ENCODE measurements around the gene NOXA1.

The NOXA1 gene

DNA sequence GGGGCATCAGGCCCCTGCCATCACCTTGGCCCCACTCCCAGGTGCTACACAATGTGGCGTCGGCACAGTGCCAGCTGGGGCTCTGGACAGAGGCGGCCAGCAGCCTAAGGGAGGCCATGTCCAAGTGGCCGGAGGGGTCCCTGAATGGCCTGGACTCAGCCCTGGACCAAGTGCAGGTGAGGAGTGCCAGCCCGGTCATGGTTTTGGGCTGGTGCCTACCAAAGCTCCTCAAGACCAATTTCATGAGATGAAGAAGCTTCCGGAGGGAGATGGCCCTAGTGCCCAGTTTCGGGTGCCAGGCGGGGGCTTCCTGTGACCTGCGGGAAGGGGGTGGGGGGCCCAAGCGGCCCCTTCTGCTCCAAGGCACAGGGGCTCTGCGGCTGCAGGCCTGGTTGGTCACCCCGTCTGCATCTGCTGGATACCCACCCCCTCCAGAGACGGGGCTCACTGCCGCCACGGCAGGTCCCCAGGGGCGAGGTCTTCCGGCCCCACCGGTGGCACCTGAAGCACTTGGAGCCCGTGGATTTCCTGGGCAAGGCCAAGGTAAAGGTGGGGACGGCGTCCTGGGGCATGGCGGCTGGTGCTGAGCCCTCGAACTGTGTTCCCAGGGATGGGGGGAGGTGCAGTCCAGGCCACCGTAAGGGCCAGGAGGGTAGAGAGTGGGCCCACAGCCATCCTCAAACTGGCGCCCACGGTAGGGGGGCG lies 5.8 kb downstream of the NOXA1 start:
- DNase-seq = no peak

DNA sequence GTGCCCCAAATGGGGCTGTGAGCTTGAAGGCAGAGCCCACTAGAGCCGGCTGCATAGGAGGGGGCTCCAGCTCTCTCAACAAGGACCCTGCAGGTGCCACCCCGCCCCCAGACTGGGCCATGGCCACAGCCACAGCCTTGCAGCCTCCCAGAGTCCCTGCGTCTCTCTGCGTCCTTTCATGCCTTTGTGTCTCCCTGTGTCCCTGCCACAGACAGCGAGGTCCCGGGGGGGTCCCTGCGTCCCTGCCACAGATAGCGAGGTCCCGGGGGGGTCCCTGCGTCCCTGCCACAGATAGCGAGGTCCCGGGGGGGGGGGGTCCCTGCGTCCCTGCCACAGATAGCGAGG lies 6.3 kb downstream of the NOXA1 start:
- no peak for DNase-seq

DNA sequence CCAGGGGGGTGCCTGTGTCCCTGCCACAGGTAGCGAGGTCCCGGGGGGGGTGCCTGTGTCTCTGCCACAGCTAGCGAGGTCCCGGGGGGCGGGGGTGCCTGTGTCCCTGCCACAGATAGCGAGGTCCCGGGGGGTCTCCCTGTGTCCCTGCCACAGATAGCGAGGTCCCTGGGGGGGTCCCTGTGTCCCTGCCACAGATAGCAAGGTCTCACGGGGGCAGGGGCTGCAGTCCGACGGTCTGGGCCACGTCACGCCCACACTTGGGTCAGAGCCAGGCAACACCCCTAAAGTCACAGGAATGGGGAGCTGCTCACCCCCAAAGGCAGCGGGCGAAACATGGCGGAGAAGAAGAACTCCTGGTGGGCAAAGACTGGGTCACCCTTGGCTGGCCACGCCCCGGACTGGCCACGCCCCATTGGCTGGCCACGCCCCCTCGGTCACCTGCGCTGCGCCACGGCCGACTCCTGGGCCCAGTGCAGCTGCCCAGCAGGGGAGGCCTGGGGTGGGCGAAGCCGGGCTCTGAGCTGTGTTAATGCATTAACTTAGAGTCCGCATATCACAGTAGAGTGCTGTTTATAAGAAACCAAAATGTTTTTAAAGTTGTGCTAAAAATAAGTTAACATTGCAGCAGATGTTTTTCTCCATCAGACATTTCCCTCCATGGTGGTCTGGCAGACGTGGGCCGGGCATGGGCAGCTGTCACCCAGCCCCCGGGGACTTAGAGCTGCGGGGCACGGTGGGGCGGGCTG lies 7.0 kb downstream of the NOXA1 start:
- DNase-seq = no peak

DNA sequence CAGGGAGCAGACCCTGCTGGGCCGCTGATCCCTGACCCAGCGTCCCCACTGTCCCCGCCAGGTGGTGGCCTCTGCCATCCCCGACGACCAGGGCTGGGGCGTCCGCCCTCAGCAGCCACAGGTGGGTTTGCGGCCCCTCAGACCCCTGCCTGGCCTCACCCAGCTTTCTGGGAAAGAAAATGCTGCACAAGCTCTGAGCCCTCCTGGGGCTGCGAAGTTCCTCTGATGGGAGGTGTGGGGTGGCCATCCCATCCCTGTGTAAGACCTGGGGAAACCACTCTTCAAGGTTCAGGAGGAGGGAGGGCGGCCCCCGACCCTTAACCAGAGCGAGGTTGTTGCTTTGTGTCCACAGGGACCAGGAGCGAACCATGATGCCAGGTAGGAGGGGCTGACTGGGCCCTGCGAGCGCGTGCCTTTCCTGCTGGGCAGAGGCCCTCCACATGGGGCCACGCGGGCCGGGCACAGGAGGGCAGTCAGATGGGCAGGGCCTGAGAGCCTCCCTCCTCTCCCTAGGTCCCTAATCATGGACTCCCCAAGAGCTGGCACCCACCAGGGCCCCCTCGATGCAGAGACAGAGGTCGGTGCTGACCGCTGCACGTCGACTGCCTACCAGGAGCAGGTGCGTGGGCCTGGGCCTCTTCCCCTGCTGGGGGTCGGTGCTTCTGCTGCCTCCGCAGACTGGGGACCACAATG lies 7.7 kb downstream of the NOXA1 start:
- DNase-seq = no peak

DNA sequence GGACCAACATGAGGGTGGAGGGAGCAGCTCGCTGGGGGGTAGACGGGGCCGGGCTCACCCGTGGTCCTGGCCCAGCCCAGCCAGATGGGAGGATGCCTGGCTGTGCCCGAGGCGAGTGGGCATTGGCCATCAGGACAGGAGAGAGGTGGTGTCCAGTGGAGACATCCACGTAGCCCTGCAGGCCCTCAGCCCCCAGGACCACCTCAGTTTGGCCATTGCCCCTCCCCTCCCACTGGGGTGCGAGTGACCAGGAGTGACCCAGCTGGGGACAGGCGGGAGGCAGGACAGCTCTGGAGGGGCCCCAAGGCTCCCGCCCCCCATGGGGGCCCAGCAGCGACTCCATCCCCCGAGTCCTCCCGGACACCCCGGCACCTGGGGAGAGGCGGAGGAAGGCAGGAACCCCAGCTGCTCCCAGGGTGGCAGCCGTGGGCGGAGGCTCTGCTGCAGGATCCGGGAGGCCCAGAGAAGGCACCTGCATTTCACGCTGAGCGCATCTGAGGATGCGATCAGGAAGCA lies 8.3 kb downstream of the NOXA1 start:
- no peak for DNase-seq

DNA sequence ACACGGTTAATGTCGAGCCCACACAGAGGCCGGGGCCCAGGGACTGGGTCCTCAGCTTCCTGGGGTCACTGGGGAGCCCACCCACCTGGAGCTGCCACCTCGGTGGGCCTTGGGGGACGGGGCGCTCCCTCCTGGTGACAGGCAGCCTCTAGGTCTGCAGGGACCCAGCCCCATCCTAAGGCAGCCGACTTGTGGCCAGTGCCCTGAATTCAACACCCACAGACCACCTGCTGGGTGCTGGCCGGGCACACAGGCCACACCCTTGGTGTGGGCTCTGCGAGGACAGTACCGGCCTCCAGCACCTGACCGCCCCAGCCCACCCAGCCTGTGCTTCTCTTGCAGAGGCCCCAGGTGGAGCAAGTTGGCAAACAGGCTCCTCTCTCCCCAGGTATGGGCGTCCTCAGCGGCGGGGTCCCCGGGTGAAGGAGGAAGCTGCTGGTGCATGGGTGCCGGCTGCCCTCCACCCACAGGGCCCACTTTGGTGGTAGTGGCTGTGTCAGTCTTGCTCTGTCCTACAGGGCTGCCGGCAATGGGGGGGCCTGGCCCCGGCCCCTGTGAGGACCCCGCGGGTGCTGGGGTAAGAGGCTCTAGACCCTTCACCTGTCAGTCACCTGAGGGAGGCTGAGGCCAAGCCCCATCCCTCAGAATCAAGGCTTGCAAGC lies 9.6 kb downstream of the NOXA1 start:
- DNase-seq = no peak

DNA sequence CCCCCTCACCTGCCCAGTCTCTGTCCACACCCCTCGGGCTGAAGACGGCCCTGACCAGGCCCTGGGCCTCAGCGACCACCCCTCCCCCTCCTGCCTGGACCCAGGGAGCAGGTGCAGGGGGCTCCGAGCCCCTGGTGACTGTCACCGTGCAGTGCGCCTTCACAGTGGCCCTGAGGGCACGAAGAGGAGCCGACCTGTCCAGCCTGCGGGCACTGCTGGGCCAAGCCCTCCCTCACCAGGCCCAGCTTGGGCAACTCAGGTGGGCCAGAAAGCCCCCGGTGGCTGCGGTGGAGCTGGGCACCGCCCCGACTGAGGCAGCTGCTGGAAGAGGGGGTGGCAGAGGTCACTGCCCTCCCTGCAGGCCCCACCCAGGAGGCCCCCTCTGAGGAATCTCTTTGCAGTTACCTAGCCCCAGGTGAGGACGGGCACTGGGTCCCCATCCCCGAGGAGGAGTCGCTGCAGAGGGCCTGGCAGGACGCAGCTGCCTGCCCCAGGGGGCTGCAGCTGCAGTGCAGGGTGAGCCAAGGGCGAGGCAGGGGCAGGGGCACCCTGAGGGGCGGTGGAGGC lies 10.2 kb downstream of the NOXA1 start:
- DNase-seq = no peak

DNA sequence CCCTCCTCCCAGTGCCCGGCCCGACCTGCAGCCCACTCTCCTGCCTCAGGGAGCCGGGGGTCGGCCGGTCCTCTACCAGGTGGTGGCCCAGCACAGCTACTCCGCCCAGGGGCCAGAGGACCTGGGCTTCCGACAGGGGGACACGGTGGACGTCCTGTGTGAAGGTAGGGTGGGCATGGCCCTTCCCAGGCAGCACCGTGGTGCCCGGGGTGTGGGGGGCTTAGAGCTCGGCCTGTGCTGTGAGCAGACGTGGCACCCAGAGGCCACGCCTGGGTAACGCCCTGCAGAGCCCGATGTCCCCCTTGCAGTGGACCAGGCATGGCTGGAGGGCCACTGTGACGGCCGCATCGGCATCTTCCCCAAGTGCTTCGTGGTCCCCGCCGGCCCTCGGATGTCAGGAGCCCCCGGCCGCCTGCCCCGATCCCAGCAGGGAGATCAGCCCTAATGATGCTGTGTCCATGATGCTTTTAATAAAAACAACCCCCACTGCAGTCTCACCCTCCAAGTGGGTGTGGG lies 10.8 kb downstream of the NOXA1 start:
- no peak for DNase-seq

DNA sequence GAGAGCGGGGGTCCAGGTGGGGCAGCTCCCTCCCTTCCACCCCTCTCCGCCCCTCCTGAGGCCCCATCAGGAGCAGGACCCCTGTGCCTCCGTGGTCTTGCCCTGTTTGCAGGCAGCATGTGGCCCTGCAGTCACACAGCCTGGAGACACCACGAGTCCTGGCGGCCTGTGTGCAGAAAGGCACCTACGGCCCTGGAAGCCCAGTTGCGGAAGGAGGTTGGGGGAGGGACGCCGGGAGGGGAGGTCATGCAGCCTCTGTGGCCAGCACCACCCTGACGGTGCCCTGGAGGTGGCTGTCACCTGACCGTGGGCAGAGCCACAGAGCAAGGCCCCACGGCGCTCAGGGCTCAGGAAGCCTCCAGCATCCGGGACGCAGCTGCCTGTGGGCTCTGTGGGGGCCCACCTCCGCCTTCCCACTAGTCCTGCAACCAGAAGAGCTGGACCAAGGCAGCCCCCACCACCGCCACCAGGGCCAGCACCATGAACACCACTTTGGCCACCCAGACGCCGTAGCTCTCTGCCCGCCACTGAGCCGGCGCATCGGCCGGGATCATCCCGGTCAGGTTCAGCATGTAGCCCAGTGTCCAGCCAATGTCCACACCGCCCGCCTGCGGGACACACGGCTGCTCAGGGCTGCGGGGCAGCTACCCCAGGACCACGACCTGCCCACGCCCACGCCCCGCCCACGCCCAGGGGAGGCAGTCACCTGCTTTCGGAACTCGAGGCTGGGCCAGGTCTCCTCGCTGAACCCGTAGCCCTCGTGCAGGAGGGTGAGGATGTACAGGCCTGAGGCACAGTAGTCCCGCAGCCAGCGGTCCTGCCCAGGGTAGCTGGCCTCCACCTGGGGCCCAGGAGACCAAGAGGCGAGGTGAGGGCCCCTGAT lies 11.5 kb downstream of the NOXA1 start:
- DNase-seq = no peak

DNA sequence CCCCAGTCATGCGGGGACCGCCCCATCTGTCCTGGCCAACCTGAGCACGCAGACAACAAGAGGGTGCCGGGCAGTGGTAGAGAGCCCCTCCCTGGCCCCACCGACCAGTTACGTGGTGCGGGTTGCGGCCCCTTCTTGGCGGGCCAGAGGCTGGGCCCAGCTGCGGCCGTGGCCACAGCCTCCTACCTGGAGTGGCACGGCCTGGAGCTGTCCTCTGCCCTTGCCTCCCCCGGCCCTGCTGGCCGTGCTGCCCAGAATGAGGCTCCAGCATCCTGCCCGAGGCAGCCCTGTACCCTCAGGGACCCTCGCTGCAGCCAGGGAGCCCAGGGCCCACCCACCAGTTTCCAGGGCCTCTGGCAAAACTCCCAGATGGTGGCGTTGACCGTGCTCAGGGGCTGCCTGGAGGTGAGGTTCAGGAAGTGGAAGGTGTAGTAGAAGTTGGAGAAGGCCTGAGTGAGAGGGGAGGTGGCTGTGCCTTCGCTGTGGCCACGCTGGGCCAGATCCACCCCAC lies 12.2 kb downstream of the NOXA1 start:
- no peak for DNase-seq

DNA sequence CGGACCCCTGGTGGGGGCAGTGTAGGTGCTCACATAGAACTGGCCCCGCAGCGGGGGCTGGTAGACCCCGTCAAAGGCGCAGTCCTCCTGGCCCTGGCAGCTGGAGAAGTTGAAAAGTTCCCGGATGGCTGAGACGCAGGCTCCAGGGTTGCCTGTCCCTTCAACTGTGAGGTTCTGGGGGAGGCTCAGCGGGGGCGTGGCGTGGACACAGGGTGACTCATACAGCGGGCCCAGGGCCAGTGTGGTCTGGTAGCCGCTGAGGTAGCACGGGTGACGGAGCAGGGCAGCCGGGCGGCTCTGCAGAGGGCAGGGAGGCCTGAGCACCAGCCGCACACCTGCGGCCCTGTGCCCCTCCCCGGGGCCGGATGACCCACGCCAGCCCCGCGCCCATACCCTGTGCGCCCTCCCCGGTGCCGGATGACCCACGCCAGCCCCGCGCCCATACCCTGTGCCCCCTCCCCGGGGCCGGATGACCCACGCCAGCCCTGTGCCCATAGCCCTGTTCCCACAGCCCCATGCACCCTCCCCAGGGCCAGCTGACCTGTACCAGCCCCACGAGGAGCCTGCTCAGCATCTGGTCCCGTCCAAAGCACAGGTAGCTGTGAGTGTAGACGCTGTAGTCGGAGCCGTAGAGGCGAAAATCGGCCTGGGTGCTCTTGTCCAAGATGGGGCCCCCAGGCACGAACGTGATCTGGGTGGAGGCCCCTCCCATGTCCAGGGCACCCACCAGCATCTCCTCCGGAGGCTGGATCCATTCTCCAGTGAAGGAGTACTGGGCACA lies 13.0 kb downstream of the NOXA1 start:
- no peak for DNase-seq

DNA sequence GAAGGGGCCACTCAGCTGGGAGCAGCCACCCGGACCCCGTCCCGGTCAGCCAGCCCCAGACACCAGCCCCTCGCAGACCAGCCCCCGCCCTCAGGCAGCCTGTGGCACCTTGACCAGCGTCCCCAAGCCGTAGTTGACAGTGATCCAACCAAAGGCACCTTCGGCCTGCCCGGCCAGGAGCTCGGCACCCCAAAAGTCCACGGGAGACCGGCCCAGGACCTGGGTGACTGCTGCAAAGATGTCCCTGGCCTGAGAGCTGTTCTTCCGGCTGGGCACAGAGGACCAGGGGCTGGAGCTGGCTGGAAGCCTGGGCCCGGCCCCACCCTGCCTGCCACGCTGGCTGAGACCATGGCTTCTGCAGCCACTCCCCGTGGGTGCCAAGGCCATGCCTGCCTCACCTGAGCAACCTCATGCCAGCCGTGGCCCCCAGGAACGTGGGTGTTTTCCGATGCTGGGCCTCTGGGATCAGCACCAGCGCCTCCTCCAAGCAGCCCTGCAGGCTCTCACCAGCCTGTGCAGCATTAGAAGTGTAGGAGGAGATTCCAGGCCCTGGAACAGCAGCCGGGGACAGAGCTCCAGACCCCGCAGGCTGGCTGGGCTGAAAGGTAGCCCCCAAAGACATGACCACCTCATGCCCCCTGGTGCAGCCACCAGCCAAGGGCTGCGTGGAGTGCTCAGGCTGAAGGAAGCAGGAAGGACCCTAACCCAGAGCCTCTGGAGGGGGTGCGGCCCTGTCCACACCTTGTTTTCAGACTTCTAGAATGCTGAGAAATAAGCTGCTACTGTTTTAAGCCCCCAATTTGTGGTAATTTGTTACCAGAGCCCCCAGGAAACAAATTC lies 13.8 kb downstream of the NOXA1 start:
- DNase-seq = no peak

DNA sequence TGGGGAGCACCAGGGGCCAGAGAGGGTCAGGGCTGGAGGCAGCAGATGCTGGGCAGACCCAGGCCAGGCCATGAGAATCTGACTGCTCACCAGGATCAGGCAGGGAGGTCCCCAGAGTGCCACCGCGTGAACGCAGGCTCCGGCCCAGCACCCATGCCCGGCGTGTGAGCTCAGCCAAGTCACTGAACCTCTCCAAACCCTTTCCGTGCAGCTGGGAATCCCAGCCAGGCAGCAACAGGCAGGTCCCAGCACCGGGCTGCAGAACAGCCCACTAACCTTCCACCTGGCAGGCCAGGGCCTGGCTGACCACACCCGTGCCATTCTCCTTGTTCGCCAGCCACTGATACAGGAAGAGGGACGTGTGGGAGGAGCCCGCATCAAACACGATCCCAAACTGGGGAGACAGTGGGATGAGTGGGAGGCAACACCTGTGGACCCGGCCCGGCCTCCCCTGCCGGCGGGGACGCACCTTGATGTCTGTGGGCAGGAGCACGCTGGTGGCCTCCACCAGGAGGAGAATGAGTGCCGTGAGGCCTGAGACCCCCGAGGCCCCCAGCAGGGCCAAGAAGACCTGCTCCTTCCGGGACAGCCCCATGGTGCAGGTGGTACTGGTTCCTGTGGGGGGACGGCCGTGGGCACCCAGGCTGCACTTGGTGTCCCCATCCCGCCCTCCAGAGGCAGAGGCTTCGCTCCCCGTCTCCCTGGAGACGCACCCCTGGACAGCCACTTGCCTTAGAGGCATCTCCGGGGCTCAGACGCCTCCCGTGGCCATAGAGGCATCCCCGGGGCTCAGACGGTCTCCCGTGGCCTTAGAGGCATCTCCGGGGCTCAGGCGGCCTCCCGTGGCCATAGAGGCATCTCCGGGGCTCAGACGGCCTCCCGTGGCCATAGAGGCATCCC lies 14.7 kb downstream of the NOXA1 start:
- no peak for DNase-seq

DNA sequence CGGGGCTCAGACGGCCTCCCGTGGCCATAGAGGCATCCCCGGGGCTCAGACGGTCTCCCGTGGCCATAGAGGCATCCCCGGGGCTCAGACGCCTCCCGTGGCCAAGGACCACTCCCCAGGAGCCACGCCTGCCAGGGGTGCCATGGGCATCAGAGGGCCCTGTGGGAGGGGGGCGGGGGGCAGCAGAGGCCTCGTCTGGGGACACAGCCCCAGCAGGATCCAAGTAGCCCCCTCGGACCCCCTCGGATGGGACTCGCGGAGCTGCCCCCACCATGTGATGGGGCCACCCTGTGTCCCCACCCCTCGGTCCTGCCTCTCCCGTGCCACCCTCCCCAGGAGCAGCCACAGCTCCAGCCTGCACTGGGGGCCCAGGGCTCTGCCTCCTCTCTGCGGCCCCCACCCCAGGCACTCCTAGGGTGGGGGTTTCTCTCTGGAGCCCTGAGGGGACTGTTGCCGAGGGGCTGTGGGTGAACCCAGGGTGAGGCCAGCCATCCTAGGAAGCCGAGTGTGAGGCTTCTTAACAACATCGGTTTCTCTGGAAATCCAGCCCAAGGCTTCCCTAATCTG lies 15.5 kb downstream of the NOXA1 start:
- no peak for DNase-seq

DNA sequence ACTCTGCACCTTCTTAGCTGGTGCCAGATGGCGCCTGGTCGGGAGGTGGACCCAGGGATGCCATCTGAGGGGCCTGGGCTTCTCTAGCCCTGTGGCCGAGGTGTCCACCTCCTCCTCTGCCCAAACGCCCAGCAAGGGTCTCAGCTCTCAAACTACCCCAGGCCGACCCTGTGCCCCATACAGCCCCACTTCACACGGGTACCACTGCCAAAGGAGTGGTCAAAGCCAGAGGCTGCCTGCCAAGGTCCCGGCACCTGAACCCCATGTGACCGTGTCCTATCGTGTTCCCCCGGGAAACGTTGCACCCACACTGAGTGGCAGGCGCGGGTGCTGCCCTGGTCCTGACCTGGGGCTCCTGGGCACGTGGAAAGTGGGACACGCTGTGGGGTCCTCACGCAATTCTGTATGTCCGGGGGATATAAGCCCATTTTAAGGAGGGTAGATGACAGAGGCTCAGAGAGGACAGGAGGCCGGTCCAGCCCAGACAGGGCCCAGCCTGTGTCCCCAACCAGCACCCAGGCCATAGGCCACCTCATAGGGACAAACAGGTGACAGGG lies 16.0 kb downstream of the NOXA1 start:
- no peak for DNase-seq

DNA sequence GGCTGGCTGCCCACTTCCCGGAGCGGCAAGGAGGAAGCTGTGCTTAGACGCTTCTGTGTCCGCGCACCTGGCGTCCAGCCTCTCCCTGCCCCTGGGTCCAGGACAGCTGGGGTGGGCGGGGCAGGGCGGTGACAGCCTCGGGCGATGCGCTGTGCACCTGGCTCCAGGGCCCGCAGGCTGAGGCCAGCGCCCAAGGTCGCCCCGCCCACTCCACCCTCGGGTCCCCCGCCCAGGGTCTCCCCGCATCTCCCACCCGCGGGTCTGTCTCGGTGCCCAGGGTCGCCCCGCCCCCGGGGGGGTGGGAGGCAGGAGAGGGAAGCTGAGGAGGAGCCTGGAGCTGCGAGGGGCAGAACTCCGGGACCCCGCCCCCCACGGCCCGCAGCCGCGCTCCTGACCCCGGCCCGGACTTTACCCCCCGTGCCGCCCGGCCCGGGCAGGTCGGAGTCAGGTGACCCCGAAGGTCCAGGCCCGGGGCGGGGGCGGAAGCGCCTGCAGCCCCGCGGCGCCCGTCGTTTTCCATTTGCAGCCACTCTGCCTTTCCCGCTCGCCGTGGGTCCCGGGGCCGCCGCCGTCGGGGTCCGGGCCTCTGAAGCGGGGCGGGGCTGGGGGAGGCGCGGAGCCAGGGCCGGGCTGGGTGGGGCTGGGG lies 18.2 kb downstream of the NOXA1 start, which contains the start of gene ENTPD8:
ENTPD8 (minus strand) TSS at position 69 of the 646 bp plus-strand sequence. CDS start 3,072 bp downstream, outside the sequence.
- DNase-seq = no peak

DNA sequence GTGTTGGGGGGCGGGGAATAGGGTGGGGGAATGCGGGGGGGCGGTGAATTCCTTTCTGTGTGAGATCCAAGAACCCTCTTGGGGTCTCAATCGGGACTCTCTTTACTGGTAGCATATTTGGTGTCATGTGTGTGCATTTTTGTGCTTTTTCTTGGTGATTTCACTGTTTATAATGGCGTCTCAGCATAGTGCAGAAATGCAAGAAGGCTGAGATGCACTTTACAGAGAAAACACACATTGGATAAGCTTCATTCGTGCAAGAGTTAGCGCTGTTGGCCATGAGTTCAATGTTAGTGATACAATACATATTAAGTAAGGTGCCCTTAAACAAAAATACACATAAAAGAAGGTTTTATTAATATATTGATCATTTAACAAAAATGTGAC lies 18.7 kb downstream of the NOXA1 start:
- DNase-seq = no peak
